ENCODE measurements around the gene TGFBR2. TPM values are rescaled to one million over a fixed set of nuclear protein-coding genes. Genes with fewer than 3 reads are reported as not detected.

TGFBR2 gene
- total and polyA plus RNA-seq, 10 of the 15 experiments (the other 5 are each of a cell fraction or from before 2014, with no cell fraction given), result 0.02 to 0.98 (median 0.18) TPM; not detected in 1

- no peak overlapping the region for H3K27ac ChIP-seq (ENCODE audit: control insufficient read depth, insufficient read depth)
These were observed 83.8 kb downstream of the TGFBR2 start for GRCh38 chr3:30690199-30690598.

More at GRCh38 chr3:30690199-30690598, 83.8 kb downstream of the TGFBR2 start:
- no peak for FAIRE-seq
- Histone ChIP-seq H3K4me1 (ENCODE audit: control insufficient read depth, insufficient read depth, low read length) (no peaks in the 10 kb centered on the region), H3K36me3 (ENCODE audit: control insufficient read depth in 2 of 2, insufficient read depth in 2 of 2, low read length in 1 of 2) (no peaks in the 10 kb centered on the region), H2AFZ (ENCODE audit: control insufficient read depth, low read depth, low read length) (no peak overlapping the region), H3K4me3 (no peak overlapping the region), H3K9ac (ENCODE audit: control insufficient read depth, insufficient read depth, low read length) (no peak overlapping the region), H3K9me3 (replicated peaks; ENCODE audit: control insufficient read depth, insufficient read depth, low read length) (no peaks in the 10 kb centered on the region), H4K20me1 (ENCODE audit: control insufficient read depth, insufficient read depth) (no peaks in the 10 kb centered on the region), H3K79me2 (ENCODE audit: control insufficient read depth, insufficient read depth, low read length) (no peaks in the 10 kb centered on the region), H3K27me3 (replicated peaks in 1 of 2; ENCODE audit: control insufficient read depth in 2 of 2, insufficient read depth in 2 of 2, low read length in 1 of 2) (no peaks in the 10 kb centered on the region; a peak in 1 of 4 replicates), H3K4me2 (ENCODE audit: control insufficient read depth, insufficient read depth) (no peak overlapping the region)
- ATAC-seq, result no peak
- CTCF ChIA-PET, result no interaction called here
- in situ Hi-C loops (cut with MboI), result loop anchor here (10.0 kb wide), 2 partner anchors 585 to 665 kb away; no protein-coding TSS in a partner anchor
- RAD21 ChIA-PET (ENCODE audit: unreplicated experiment), result no interaction called here
- DNase-seq (ENCODE audit: low read depth, low spot score), result no peak
- no peak for TF ChIP-seq LARP7 (IDR thresholded peaks at IDR 0.05)
- TF ChIP-seq USF1 (IDR thresholded peaks at IDR 0.05; ENCODE audit: borderline replicate concordance, extremely low read length, insufficient read depth, low read depth, low read length), result no peak
- TF ChIP-seq TCF12 (IDR thresholded peaks at IDR 0.05; ENCODE audit: low read depth, low read length), result no peak
- TF ChIP-seq PML (IDR thresholded peaks at IDR 0.05; ENCODE audit: low read length), result no peak
- no peak for TF ChIP-seq RB1 (IDR thresholded peaks at IDR 0.05; ENCODE audit: borderline replicate concordance)
- TF ChIP-seq MEF2B (IDR thresholded peaks at IDR 0.05; ENCODE audit: partially characterized antibody, poor library complexity, severe bottlenecking), result no peak
- TF ChIP-seq MYB (IDR thresholded peaks at IDR 0.05; ENCODE audit: borderline replicate concordance, low read depth, low read length), result no peak
- no peak for TF ChIP-seq POLR2A (IDR thresholded peaks at IDR 0.05; ENCODE audit: low read depth, low read length)
- no peak for TF ChIP-seq RBBP5 (conservative IDR thresholded peaks at IDR 0.05)
- no peak for TF ChIP-seq SIX5 (IDR thresholded peaks at IDR 0.05; ENCODE audit: low read depth, low read length, severe bottlenecking)
- TF ChIP-seq CEBPB (IDR thresholded peaks at IDR 0.05; ENCODE audit: borderline replicate concordance in 1 of 2, low read depth in 2 of 2, low read length in 2 of 2), result no peak
- no peak for TF ChIP-seq CBX5 (IDR thresholded peaks at IDR 0.05; ENCODE audit: low read depth)
- no peak for TF ChIP-seq TAF1 (IDR thresholded peaks at IDR 0.05; ENCODE audit: borderline replicate concordance, low read depth, low read length)
- intact Hi-C loops (cut with micrococcal nuclease; ENCODE audit: unreplicated experiment), result loop anchor here (10.0 kb wide), 1 partner anchor 245 kb away; no protein-coding TSS in a partner anchor
- SMC1A ChIA-PET (ENCODE audit: uncharacterized antibody, unreplicated experiment), result no interaction called here
- WGBS (ENCODE audit: insufficient coverage, insufficient replicate concordance, low lambda C conversion rate, missing lambda C conversion rate), result 0% methylated on average over 2 of the region's 2 CpGs
- BruUV-seq (replicated peaks), result no TSS peak
- POLR2A ChIA-PET, result no interaction called here
